D341Med (cell line): ENCODE results near the gene DGKD.
A peak's percentile ranks its signal among the peaks of the same experiment; 100 is the strongest.
"Not testable (repeated sequence)": the region's sequence is repeated elsewhere in the genome, so short reads cannot be mapped to it uniquely, and the experiment has no call there.

Source experiments
- DNase-seq: peaks from one replicate; pipeline ENCODE4 v3.0.0; 2012; ENCODE audit warnings: low spot score

The DGKD gene

GRCh38 chr2:233360771-233361176 is 6.5 kb downstream of the DGKD start:
- DNase-seq, result no peak

GRCh38 chr2:233361297-233361696 is 7.0 kb downstream of the DGKD start:
- no peak for DNase-seq

- DNase-seq, result no peak
Observed at GRCh38 chr2:233362742-233363141, 8.4 kb downstream of the DGKD start.

- DNase-seq, result no peak
Observed at GRCh38 chr2:233363744-233364235, 9.5 kb downstream of the DGKD start.

GRCh38 chr2:233365861-233366520 is 11.7 kb downstream of the DGKD start:
- DNase-seq, result no peak

GRCh38 chr2:233367586-233367985 is 13.3 kb downstream of the DGKD start:
- DNase-seq, result no peak

- no peak for DNase-seq
Observed at GRCh38 chr2:233368756-233369155, 14.5 kb downstream of the DGKD start.

GRCh38 chr2:233369462-233369861 is 15.2 kb downstream of the DGKD start:
- DNase-seq, result no peak

- DNase-seq, result no peak
Observed at GRCh38 chr2:233369897-233370685, 15.8 kb downstream of the DGKD start.

- DNase-seq, result no peak
Observed at GRCh38 chr2:233371641-233372040, 17.3 kb downstream of the DGKD start.

- DNase-seq, result no peak
Observed at GRCh38 chr2:233372855-233373254, 18.6 kb downstream of the DGKD start.

- no peak for DNase-seq
Observed at GRCh38 chr2:233373316-233373715, 19.0 kb downstream of the DGKD start.

- not testable (repeated sequence) for DNase-seq
Observed at GRCh38 chr2:233374776-233375175, 20.5 kb downstream of the DGKD start.

- no peak for DNase-seq
Observed at GRCh38 chr2:233375490-233376314, 21.4 kb downstream of the DGKD start.

- DNase-seq, result no peak
Observed at GRCh38 chr2:233379034-233379433, 24.7 kb downstream of the DGKD start.

- DNase-seq, result no peak
Observed at GRCh38 chr2:233379441-233379840, 25.1 kb downstream of the DGKD start.

GRCh38 chr2:233380132-233380895 is 26.0 kb downstream of the DGKD start:
- peak; percentile 61 for DNase-seq

- DNase-seq, result no peak
Observed at GRCh38 chr2:233380995-233381637, 26.8 kb downstream of the DGKD start.

- no peak for DNase-seq
Observed at GRCh38 chr2:233381638-233381995, 27.3 kb downstream of the DGKD start.

- DNase-seq, result no peak
Observed at GRCh38 chr2:233384015-233384414, 29.7 kb downstream of the DGKD start.

GRCh38 chr2:233384811-233385488 is 30.7 kb downstream of the DGKD start:
- no peak for DNase-seq
